ENCODE measurements around the gene SLC66A2. TPM values are rescaled to one million over a fixed set of nuclear protein-coding genes. Genes with fewer than 3 reads are reported as not detected.

Gene SLC66A2
- total RNA-seq, 4 donors from 2014 or later: 41.4 to 310 (median 78.5) TPM

DNA sequence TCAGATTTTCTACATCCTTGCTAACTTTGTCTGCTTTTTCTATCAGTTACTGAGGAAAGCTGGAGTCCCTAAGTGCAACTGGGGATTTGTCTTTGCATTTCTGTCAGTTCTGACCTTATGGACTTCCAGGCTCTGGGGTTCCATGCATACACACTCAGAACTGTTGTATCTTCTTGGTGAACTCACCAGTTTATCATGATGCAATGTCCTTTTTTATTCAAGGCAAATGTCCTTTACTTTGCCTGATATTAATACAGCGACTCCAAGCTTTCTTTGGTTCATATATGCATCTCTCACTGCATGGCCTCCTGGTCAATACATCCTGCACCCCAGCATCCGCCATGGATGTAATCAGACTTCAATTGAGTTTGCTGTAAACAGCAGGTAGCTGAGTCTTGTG lies 44.7 kb downstream of the SLC66A2 start:
- TF ChIP-seq, protein P1, sequence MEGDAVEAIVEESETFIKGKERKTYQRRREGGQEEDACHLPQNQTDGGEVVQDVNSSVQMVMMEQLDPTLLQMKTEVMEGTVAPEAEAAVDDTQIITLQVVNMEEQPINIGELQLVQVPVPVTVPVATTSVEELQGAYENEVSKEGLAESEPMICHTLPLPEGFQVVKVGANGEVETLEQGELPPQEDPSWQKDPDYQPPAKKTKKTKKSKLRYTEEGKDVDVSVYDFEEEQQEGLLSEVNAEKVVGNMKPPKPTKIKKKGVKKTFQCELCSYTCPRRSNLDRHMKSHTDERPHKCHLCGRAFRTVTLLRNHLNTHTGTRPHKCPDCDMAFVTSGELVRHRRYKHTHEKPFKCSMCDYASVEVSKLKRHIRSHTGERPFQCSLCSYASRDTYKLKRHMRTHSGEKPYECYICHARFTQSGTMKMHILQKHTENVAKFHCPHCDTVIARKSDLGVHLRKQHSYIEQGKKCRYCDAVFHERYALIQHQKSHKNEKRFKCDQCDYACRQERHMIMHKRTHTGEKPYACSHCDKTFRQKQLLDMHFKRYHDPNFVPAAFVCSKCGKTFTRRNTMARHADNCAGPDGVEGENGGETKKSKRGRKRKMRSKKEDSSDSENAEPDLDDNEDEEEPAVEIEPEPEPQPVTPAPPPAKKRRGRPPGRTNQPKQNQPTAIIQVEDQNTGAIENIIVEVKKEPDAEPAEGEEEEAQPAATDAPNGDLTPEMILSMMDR (IDR thresholded peaks at IDR 0.05; ENCODE audit: low read depth): no peak

DNA sequence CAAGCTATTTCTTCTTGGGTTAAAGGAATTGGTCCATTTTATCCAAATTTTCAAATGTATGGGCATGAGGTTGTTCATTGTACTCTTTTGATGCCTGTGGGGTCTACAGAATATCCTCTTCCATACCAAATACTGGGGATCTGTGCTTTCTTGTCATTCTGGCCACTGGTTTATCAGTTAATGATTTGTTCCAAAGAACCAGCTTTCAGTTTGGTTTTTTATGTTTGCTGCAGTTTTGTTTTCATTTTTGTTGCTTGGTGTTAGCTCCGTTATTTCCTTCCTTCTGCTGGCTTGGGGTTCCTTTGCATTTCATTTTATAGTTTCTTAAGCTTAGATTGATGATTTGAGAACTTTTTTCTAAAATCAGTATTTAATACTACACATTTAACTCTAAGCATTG lies 45.5 kb downstream of the SLC66A2 start:
- TF ChIP-seq, protein P1 (IDR thresholded peaks at IDR 0.05; ENCODE audit: low read depth): no peak

DNA sequence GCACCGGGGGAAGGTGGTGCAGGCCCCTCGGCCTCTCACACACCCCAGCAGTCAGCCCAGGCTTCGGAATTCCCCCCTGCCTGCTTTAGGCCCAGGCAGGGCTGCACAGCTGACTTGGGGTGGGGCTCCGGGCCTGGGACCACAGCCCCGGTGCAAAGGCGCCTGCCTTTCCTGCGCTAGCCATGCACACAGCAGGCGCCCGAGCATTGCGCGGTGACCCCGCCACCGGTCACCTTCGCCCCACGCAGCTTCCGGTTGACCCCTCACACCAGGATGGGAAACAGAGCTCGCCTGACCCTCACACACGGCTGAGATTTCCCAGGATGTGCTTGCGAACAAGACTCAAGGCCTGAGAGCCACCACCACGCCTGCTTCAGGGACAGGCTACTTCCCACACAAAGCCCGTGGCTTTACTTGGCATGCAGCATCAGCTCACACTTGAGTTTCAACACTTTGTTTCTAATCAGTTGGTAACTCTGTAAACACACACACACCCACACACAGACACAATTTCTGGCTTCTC lies 46.0 kb downstream of the SLC66A2 start:
- TF ChIP-seq, protein P1 (IDR thresholded peaks at IDR 0.05; ENCODE audit: low read depth): no peak

DNA sequence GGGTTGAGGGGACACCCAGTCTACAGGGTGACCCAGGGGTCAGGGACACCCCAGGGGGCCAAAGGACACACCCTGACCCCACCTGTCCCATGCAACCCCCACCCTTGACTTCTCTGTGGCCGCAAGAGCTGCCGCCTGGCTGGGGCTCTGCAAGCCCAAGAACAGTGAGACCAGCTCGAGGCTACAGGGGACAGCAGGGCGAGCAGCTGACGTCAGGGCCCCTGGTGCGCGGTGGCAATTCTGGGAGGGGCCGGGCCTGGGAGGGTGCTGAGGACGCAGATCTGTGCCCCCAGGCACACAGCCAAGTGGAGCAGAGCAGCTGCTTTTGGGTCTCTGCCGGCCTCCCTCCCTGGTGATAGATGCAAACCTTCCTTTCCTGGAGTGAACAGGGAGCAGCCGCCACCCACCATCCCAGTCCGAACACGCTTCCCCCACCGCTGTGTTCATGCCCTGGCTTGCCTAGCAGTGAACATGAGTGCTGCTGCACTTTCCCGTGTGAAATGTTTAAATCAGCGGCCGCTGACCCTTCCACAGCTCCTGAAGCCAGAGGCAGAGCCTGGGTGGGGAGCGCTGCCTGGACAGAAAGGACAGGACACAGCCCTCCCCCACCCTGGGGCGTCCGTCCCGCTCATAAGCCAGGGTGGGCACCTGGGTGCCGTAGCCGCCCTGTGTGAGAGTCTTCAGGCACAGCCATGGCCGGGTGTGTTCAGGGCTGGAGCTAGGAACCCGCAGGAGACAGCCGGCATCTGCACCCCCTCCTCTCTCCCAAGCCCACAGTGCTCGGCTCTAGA lies 46.9 kb downstream of the SLC66A2 start:
- TF ChIP-seq, protein P1 (IDR thresholded peaks at IDR 0.05; ENCODE audit: low read depth): no peak

DNA sequence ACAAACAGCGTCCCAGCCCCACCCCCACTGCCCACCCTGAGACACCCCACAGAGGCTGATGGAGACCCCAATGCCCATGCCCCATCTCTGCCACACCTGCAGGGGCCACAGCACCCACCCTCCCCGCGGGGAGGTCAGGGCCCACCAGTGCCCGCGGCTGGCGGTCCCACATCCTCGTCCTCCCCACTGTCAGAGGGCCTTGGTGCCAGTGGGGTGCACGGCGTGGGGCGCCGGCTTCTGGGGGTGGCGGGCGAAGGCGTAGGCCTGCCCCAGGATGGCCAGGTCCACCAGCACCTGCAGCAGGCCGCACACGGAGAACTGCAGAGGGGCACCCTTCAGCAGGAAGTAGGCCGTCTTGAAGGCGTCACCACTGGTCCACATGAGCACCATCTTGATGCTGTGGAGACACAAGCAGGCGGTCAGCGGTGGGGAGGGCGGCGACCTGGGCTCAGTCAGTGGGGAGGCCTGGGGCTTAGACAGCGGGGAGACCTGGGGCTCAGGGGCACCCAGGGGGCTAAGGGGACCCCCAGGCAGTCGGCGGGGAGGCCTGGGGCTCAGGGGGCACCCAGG lies 47.6 kb downstream of the SLC66A2 start:
- TF ChIP-seq, protein P1 (IDR thresholded peaks at IDR 0.05; ENCODE audit: low read depth): no peak

DNA sequence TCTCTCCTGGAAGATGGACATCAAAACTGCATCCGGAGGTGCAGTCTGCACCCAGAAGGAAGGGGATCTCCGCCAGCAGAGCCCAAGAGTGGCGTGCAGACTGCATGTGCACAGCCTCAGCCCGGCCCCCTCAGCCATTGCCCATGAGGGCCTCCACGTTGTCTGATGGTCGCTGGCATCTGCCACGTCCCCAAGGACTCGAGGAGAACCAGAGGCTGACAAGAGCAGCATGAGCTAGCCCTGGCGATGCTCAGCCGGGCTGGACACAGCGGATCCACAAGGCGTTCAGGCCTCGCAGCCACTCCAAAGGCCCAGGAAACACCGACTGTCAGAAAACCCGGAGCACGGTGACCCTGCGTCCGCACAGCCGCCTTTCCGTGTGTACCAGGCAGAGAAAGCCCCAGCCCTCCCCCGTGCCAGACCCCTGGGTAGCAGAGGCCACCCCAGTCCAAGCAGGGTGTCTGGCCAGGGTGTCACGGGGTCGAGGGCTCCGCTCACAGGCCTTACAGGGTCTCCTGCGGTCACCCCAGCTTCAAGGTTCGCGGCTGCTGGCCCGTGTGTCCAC lies 48.3 kb downstream of the SLC66A2 start:
- TF ChIP-seq, protein P1 (IDR thresholded peaks at IDR 0.05; ENCODE audit: low read depth): no peak

DNA sequence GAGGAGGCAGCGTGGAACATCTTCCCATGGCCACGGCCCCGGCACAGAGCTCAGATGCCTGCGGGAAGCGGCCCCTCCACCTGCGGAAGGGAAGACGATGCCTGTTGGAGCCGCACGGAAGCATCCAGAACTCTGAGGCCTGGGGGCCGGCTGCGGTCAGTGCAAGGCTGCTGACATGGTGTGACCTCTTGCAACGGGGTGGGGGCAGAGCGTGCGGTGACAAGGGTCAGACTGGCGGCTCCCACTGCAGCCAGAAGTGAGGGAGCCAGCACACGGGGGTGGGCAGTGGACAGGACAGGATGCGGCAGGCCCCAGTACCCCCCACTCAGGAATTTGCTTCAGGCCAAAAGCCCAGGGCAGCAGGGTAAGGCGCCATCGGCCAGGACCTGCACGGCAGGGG lies 48.8 kb downstream of the SLC66A2 start:
- TF ChIP-seq, protein P1 (IDR thresholded peaks at IDR 0.05; ENCODE audit: low read depth): no peak
